NCI-H2196 treated with DMSO at 0.1 percent for 48 hours (cell line): Measurements from ENCODE around the gene ELP5.

ENCODE experiments used
- DNase-seq: peaks from one replicate; lab custom pipeline; 2025; ENCODE audit not compliant: unreplicated experiment; lab: John Stamatoyannopoulos, UW

Gene ELP5

DNA sequence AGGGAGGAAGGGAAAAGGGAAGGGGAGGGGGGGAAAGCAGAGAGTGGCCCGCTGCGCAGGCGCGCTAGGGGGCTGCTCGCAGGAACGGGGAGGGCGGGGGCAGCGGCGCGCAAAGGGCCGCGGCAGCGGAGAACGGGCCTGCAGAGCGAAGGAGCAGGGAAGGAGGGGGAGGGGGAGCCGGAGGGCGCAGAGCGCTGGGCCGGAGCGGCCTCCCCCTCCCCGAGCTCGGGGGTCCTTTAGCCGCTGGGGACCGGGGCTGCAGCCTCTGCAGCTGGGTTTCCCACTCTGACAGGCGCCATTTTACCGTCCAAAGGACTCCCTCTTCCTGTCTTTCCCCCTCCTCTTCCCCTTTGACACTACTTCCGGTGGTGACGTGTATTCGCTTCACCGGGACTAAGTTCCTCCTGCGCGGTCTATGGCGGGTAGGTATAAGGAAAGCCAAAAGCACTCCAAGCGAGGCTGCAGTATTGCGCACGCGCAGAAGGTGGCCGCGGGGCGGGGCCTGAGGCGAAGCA, 297 bp upstream of the ELP5 start, which contains the start of gene CTDNEP1:
TSS of gene CTDNEP1 (minus strand) at position 74 of the 515 bp plus-strand sequence. CDS start 438 bp downstream, outside the sequence.
- peak; percentile 80 for DNase-seq

DNA sequence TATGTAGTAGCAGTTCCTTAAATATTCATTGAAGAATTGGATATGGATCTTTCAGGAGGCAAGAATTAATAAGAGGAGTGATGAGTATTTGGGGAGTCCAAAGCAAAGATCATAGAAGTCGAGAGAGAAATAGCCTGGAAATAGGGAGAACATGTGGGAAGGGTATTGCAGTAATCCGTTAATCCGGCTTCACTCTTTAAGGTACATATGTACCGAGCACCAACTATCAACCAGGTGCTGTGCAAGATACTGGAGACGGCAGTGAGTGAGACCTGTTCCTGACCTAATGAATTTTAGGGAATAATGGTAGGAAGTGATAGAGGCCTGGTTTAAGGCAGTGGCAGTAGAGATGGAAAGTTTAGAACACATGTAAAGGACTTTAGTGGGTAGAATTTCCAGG, 1.1 kb downstream of the ELP5 start:
- no peak for DNase-seq

DNA sequence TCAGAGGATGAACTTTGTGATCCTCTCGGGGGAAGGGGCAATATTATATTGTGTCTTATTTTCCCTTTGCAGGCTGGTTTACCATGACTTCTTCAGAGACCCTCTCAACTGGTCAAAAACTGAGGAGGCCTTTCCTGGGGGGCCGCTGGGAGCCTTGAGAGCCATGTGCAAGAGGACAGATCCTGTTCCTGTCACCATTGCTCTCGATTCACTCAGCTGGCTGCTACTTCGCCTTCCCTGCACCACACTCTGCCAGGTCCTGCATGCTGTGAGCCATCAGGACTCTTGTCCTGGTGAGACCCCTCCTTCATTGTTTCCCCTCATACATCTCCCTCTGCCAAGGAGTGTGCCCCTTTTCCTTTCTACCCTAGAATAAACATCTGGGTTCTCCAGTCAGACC, 2.5 kb downstream of the ELP5 start:
- no peak for DNase-seq

DNA sequence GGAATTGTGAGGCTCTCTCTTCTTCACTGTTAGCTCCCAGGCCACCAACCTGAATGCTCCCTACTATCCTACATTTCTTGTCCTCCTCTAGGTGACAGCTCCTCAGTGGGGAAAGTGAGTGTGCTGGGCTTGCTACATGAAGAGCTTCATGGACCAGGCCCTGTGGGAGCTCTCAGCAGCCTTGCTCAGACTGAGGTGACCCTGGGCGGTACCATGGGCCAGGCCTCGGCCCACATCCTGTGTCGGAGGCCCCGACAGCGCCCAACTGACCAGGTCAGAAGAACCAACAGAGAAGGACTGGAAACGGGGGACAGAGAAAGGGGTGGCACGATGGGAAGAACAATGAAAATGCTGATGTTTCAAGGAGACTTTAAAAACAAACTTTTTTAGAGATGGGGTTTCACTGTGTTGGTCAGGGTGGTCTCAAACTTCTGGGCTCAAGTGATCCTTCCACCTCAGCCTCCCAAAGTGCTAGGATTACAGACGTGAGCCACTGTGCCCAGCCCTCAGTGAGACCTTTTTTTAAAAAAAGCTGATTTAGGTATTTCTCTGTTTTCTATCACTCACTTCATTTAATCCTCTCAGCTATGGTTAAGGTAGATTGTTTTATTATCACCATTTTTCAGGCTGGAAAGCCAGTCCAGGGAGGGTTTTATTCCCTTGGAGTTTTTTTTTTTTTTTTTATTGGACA, 4.9 kb downstream of the ELP5 start:
- no peak for DNase-seq

DNA sequence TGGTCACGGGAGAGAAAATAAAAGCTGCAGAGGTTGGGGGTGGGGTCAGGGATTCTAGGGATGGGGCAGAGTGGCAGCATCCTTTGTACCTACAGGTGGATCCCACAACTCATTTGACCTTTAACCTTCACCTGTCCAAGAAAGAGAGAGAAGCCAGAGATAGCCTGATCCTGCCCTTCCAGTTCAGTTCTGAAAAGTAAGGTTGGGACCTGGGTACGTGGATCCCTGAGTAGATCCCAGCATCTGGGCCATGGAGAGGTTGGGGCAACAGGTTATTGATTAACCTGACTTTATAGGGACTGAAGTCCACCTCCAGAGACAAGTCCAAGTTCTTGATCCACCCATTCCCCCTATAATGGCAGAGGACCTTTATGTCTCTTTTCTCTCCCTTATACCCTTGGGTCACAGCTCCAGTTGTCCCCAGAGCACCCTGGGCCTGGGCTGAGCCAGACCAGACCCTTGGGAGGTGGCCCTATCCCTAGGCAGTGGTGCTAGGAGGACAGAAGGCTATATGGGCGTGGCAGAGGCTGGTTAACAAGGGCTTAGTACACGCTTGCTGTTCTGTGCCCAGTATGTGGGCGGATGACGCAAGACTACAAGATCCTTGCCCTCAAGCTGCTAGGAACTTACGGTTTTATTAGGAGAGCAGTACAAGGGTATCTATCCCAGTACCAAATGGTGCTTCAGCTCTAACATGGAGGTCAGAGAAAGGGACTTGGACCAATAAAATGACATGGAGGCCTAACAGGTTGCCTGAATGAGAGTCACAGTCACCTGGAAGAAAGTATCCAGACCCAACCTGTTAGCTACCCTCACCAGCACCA, 6.9 kb downstream of the ELP5 start:
- DNase-seq: no peak

DNA sequence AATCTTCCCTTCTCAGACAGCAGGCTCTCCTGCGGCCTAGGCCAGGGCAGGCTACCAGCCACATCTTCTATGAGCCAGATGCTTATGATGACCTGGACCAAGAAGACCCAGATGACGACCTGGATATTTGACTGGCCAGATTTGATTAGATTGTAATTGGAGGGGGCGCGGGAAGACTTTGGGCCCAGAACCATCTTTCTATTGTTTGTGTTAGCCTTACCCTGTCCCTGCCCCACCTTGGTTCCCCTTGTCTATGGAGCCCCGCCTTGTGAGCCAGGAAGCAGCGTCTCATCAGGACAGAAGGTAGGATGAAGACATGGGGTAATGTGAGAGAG, 7.5 kb downstream of the ELP5 start:
- no peak for DNase-seq

DNA sequence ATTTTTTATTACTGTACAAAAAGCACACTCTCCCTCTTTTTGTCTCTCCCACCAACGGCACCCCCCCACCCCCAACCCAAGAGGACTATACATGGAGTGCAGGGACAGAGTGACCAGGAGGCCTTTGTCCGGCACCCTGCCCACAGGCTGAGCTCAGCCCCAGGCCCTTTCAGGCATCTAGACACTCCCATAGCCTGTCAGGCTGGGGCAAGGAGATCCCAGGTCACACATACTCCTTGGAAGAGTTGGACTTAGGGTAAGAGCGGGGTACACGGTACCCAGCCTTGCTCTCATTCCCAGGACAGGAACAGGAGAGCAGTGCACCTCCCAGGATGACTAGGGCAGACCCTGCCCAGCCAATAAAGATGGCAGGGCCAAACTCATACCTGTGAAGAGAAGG, 8.1 kb downstream of the ELP5 start:
- DNase-seq: no peak

DNA sequence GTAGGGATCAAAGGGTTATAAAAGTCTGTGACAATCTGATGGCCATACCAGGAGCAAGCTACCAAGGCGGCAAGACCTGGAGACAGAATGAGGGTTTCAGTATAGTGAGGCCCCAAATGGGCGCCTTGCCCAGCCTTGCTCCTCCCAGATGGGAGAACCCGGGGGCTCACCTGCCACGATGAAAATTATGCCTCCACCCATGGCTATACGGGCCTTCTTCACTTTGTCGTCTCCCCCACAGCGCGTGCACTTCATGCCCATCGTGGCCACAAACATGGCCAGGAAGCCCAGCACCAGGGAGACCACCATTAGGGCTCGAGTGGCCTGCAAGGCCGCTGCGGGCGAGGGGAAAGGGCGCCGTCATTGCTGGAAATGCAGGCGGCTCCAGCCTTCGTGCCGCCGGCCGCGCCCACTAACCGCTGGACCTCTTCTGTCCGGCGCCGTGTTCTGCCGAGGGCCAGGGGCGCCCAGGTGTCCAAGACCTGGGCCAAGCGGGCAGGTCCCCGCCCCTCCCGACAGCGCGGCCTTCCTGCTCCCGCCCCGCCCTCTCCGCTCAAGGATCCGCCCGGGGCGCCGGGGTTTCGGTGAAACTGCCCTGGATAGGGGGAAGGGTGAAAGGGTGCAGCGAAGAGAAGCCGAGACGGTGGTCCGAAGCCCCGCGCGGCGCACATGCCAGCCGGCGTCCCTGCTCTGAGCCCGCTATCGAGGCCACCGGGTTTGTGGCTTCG, 8.8 kb downstream of the ELP5 start:
- no peak for DNase-seq

DNA sequence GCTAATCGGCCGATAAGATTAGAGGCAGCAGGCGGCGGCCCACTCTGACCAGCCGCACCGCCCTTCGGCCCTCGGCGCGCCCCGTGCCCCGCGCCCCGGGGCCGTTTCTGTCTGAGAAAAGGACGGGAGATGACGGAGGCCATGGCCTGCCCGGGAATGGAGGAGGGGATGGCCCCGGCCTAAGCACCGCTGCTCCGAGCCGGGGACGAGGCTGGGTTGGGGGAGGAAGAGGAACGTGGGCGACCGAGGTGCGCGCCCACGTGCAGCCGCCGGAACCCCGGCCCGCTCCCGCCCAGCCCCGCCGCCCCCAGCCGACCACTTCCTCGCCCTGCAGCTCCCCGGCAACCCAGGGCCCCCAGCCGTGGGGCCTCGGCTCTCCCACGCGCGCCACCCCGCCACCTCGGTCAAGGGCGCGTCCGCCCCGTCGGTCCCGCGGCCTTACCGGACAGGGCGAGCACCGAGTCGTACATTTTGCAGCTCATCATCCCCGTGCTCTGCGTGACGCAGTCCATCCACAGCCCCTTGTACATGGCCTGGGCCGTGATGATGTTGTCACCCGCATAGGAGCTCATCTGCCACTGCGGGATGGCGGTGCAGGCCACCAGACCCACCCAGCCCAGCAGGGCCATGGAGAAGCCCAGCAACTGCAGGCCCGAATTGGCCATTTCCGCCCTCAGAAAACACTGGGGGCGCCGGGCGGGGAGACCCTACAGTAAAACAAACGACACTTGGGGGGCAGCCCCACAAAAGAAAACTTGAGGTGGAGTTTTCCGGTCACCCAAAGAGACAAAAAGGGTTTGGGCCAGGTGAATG, 9.6 kb downstream of the ELP5 start:
- DNase-seq: no peak

DNA sequence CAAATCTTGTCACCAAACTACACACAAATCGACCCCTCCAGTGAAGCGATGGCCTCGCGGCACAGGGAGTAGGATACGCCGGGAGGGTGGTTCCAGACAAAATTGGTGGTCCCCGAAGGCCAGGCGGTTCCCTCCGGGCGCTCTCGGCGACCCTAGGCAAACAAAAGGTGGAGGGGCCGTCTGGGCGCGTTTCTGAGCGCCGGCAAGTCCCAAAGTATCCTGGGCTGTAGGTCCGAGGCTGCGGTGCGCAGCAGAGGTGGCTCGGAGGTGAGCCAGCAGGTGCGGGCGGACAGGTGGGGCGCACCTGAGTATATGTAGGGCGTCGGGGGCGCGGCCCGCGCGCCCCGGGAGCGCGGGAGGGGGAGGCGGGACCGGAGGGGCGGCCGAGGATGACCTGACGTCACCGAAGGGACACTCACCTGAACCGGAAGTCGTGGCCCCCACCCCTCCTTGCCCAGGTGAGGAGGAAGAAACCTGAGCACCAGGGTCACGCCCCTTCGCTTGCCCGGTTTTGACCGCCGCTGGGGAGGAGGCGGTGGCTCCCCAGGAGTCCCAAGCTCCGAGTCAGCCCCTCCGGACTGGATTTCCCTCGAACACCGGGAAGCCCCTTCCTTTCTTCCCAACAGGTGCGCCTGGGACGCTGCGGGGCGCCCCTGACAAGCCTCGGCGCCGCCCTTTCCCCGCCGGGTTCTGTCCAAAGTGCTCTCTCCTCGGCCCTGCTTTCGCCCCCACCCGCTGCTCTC, 10.3 kb downstream of the ELP5 start, which contains the start of gene CLDN7:
TSS of gene CLDN7 (minus strand) at position 287 of the 743 bp plus-strand sequence. CDS start 435 bp downstream, outside the sequence.
- peak; percentile 53 for DNase-seq

DNA sequence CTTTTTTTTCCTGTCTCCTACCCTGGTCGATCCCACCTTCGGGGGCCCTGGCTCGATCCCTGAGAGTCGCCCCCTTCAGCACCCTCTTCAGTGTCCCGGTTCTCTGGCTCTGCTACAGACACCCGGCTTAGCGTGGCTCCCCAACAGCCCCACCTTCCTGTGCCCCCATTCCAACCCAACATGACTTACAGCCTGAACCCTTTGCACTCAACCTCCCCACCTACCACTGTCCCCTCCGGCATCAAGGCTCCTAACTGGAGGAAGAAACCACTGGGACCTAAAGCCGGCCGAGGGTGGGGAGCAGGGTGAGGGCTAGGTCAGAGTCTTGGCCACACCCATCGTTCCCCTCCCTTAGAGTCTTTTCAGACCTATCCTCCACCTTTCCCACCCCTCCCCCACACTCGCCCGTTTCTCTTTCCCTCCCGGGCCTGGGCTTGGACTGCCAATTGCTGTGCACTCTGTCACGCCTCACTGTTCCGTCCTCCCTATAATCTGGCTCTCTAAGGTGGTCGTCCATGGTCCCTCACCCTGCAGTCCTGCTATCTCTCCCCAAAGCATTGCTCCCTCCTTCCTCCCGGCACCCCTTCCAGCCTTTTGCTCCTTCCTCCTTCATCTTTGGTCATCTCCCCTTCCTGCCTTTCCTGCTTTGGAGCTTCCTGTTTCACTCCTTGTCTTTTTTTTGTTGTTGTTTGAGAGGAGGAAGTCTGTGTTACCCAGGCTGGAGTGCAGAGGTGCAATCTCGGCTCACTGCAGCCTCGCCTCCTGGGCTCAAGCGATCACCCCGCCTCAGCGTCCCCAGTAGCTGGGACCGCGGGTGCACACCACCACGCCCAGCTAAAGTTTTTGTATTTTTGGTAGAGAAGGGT, 11.2 kb downstream of the ELP5 start:
- DNase-seq: peak; percentile 10

DNA sequence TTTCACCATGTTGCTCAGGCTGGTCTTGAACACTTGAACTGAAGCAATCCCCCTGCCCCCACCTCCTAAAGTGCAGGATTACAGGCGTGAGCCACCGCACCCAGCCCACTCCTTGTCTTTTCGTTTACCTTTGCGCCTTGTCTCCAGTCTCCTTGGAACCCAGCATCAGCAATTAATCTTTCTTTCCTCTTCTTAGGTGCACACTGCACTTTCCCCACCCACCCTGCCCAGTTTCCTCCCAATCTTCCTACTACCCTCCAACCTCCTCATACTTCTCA, 11.7 kb downstream of the ELP5 start:
- DNase-seq: no peak

DNA sequence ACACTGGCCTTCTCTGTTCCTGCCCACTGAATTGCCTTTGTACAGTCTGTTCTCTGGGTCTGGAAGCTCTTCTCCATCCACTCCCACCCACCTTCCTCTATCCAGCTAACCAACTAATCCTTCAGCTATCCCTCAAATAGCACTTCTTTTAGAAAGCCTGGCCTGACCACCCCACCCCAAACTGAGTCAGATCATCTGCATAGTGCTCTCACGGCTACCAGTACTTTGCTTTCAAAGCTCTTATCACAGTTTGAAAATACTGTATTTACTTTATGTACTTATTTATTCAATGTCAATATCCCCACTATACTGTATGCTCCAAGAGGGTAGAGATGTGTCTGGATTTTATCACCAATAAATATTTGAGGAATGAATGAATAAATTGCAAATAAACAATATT, 14.8 kb downstream of the ELP5 start:
- DNase-seq: no peak

DNA sequence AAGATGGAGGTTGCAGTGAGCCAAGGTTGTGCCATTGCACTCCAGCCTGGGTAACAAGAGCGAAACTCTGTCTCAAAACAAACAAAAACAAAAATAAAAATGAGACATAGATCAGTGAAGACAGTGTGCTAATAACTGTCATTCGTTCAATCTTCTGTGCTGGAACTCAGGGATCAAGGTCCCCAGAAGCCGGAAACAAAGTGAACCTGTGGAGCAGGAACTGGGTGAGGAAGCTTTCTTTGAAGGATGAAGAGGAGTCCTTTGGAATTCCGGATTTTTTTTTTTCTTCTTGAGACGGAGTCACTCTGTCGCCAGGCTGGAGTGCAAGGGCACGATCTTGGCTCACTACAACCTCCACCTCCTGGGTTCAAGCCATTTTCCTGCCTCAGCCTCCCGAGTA, 27.4 kb downstream of the ELP5 start:
- no peak for DNase-seq

DNA sequence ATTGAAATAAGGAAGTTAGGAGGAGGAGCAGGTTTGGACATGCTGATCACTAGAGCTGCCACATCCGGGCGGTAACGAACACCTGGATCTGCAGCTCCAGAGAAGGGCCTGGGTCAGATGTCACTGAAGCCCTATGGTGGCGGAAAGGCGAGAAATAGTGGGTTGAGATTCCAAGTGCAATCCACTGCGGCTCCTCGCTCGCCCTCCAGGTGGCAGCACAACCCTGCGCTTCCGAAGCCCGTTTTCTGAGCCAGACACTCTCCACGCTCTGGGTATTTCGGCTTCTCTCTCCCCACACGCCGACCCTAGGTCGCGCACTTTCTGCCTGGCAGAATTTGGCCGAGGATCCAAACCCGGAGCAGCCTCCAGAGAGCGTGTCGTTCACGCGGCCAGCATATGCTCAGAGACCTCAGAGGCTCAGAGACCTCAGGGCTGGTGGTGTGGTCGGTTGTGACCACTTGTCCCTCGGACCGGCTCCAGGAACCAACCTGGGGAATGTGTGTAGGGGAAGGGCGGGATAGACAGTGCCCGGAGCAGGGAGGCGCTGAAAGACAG, 28.6 kb downstream of the ELP5 start:
- peak; percentile 83 for DNase-seq

DNA sequence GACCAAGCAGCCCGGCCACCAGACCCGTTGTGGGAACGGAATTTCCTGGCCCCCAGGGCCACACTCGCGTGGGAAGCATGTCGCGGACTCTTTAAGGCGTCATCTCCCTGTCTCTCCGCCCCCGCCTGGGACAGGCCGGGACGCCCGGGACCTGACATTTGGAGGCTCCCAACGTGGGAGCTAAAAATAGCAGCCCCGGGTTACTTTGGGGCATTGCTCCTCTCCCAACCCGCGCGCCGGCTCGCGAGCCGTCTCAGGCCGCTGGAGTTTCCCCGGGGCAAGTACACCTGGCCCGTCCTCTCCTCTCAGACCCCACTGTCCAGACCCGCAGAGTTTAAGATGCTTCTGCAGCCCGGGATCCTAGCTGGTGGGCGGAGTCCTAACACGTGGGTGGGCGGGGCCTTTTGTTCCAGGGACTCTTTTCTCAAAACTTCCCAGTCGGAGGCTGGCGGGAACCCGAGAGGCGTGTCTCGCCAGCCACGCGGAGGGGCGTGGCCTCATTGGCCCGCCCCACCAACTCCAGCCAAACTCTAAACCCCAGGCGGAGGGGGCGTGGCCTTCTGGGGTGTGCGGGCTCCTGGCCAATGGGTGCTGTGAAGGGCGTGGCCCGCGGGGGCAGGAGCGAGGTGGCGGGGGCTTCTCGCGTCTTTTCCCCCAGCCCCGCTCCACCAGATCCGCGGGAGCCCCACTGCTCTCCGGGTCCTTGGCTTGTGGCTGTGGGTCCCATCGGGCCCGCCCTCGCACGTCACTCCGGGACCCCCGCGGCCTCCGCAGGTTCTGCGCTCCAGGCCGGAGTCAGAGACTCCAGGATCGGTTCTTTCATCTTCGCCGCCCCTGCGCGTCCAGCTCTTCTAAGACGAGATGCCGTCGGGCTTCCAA, 29.3 kb downstream of the ELP5 start, which contains the start of gene SLC2A4:
TSS of gene SLC2A4 (plus strand) at position 645 of the 879 bp plus-strand sequence. CDS start at position 862, 217 bp downstream.
- DNase-seq: peak; percentile 72

DNA sequence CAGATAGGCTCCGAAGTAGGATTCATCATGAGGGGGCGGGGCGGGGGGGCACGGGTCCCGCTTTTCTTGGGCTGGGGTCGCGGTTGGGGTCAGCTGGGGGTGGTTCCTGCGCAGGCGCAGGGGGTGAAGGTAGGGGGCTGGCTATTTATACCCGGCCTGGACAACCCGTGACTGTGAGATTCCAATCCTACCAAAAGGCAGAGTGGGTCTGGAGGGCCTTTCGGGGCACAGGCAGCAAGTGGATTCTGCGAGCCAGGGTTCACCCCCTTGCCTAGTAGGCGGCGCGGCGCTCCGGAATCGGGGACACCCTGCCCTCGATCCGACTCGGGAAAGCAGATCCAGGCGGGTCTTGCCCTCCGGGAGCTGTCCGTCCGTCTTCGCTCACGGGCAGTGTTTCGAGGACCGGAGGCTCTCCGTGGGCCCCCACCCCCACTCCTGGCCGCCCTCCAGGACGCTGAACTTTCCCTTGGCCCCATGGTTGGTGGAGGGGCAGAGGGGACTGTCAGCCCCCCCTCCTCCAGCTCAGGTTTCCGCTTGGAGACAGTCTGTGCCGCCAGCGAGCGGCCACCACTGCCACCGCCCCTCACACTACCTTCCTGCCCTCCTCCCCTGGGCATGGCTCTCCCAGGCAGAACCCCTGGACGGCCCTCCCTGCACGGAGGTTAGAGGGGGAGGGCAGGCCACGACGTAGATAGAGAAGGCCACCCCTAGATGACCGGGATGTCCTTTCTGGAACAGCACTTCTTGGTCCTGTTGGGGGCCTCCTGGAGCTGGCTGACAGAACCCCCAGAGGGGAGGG, 30.1 kb downstream of the ELP5 start:
- no peak for DNase-seq
